HL-60 (cell line): ENCODE measurements around the gene CHADL.

Source experiments
- DNase-seq, 2 experiments: peaks; one replicate each; pipeline ENCODE4 v3.0.0-alpha.2; 2010 to 2020; ENCODE audit warnings: low read depth in 1 of 2, low spot score in 1 of 2
- H3K27ac ChIP-seq: fragments of 250-450 bp; sonication (Bioruptor Pico); replicated peaks from 2 replicates; pipeline ENCODE4 v1.5.1; 2020; ENCODE audit warnings: mild to moderate bottlenecking, moderate library complexity
- H3K27me3 ChIP-seq: fragments of 250-450 bp; sonication (Bioruptor Pico); 2 replicates; pipeline ENCODE4 v1.5.1; 2021; ENCODE audit warnings: mild to moderate bottlenecking, moderate library complexity; ENCODE audit not compliant: insufficient read depth, poor library complexity, severe bottlenecking
- H3K4me3 ChIP-seq: replicated peaks from 2 replicates; pipeline ENCODE4 v1.5.1; 2011; ENCODE audit warnings: mild to moderate bottlenecking, control low read depth, low read length; ENCODE audit not compliant: insufficient read depth
- CTCF ChIP-seq: IDR thresholded peaks from one replicate; pipeline ENCODE4 v1.5.1; 2011; ENCODE audit warnings: low read length, control low read depth, inconsistent platforms; ENCODE audit not compliant: insufficient read depth
- GABPA ChIP-seq: IDR thresholded peaks from 2 replicates; pipeline ENCODE4 v1.6.1; 2012; ENCODE audit warnings: low read depth
- POLR2AphosphoS5 ChIP-seq: IDR thresholded peaks from 2 replicates; pipeline ENCODE4 v1.6.1; 2012; ENCODE audit warnings: low read depth
- REST ChIP-seq: IDR thresholded peaks from 2 replicates; pipeline ENCODE4 v1.6.1; 2012; ENCODE audit warnings: low read depth; ENCODE audit not compliant: insufficient replicate concordance
- SPI1 ChIP-seq: IDR thresholded peaks from 2 replicates; pipeline ENCODE4 v1.6.1; 2012; ENCODE audit warnings: low read depth, mild to moderate bottlenecking, borderline replicate concordance

The CHADL gene

GRCh38 chr22:41229215-41229614 is 11.5 kb downstream of the CHADL start:
- DNase-seq, result no peak
- TF ChIP-seq GABPA (no peak), SPI1 (no peak), REST (no peak), CTCF (no peak), POLR2AphosphoS5 (no peak)
- Histone ChIP-seq H3K27ac (no peak overlapping the region), H3K4me3 (no peak overlapping the region), H3K27me3 (no peaks in the 10 kb centered on the region)

GRCh38 chr22:41226723-41227655 is 13.7 kb downstream of the CHADL start:
- DNase-seq, result no peak
- H3K27me3 ChIP-seq, result no peaks in the 10 kb centered on the region
- H3K4me3 ChIP-seq, result no peak overlapping the region
- H3K27ac ChIP-seq, result no peak overlapping the region
- no peak for TF ChIP-seq CTCF

GRCh38 chr22:41223535-41223934 is 17.2 kb downstream of the CHADL start:
- no peak overlapping the region for H3K27ac ChIP-seq
- H3K4me3 ChIP-seq, result no peak overlapping the region
- no peak for DNase-seq
- TF ChIP-seq REST (no peak), POLR2AphosphoS5 (no peak), GABPA (no peak), CTCF (no peak), SPI1 (no peak)
- H3K27me3 ChIP-seq, result no peaks in the 10 kb centered on the region
